Measurements from ENCODE around the gene PIR. TPM values are rescaled to one million over a fixed set of nuclear protein-coding genes. Genes with fewer than 3 reads are reported as not detected.
A peak's percentile ranks its signal among the peaks of the same experiment; 100 is the strongest.

The PIR gene
- not detected for polyA plus RNA-seq (2012; ENCODE audit: insufficient read depth, insufficient read length)

- no peak within 1 kb of the TSS for H3K4me3 ChIP-seq (ENCODE audit: low read length)
- no peak for DNase-seq (ENCODE audit: low read depth, low spot score)
Measured at GRCh38 chrX:15493118-15493962, at the start of gene PIR. TSS of gene PIR (minus strand) at chrX:15493333. CDS start at chrX:15491257, 2,076 bp downstream.

GRCh38 chrX:15530318-15530717 is 37.2 kb upstream of the PIR start:
- DNase-seq (ENCODE audit: low read depth, low spot score), result no peak

GRCh38 chrX:15529165-15529564 is 36.0 kb upstream of the PIR start:
- DNase-seq (ENCODE audit: low read depth, low spot score), result no peak
- H3K4me3 ChIP-seq (ENCODE audit: low read length), result no peak overlapping the region

More at GRCh38 chrX:15530318-15530717, 37.2 kb upstream of the PIR start:
- H3K4me3 ChIP-seq (ENCODE audit: low read length), result no peak overlapping the region

GRCh38 chrX:15525664-15526416 is 32.7 kb upstream of the PIR start:
- H3K4me3 ChIP-seq (ENCODE audit: low read length), result no peak overlapping the region
- no peak for DNase-seq (ENCODE audit: low read depth, low spot score)

- no peak for DNase-seq (ENCODE audit: low read depth, low spot score)
- H3K4me3 ChIP-seq (ENCODE audit: low read length), result no peak overlapping the region
Measured at GRCh38 chrX:15524417-15524816, 31.3 kb upstream of the PIR start.

GRCh38 chrX:15523088-15523487 is 30.0 kb upstream of the PIR start:
- DNase-seq (ENCODE audit: low read depth, low spot score), result no peak
- H3K4me3 ChIP-seq (ENCODE audit: low read length), result no peak overlapping the region

GRCh38 chrX:15522464-15522863 is 29.3 kb upstream of the PIR start:
- no peak for DNase-seq (ENCODE audit: low read depth, low spot score)
- no peak overlapping the region for H3K4me3 ChIP-seq (ENCODE audit: low read length)

GRCh38 chrX:15515931-15516330 is 22.8 kb upstream of the PIR start:
- no peak overlapping the region for H3K4me3 ChIP-seq (ENCODE audit: low read length)
- peak; percentile 1 for DNase-seq (ENCODE audit: low read depth, low spot score)

- no peak for DNase-seq (ENCODE audit: low read depth, low spot score)
- no peak overlapping the region for H3K4me3 ChIP-seq (ENCODE audit: low read length)
Measured at GRCh38 chrX:15514279-15514678, 21.1 kb upstream of the PIR start.

GRCh38 chrX:15512401-15512965 is 19.4 kb upstream of the PIR start:
- no peak for DNase-seq (ENCODE audit: low read depth, low spot score)
- H3K4me3 ChIP-seq (ENCODE audit: low read length), result no peak overlapping the region

GRCh38 chrX:15511563-15511962 is 18.4 kb upstream of the PIR start:
- no peak for DNase-seq (ENCODE audit: low read depth, low spot score)
- H3K4me3 ChIP-seq (ENCODE audit: low read length), result no peak overlapping the region

GRCh38 chrX:15509845-15510244 is 16.7 kb upstream of the PIR start:
- DNase-seq (ENCODE audit: low read depth, low spot score), result no peak
- H3K4me3 ChIP-seq (ENCODE audit: low read length), result no peak overlapping the region

- no peak for DNase-seq (ENCODE audit: low read depth, low spot score)
- no peak overlapping the region for H3K4me3 ChIP-seq (ENCODE audit: low read length)
Measured at GRCh38 chrX:15507005-15507404, 13.9 kb upstream of the PIR start.

GRCh38 chrX:15505101-15505500 is 12.0 kb upstream of the PIR start:
- no peak for DNase-seq (ENCODE audit: low read depth, low spot score)
- no peak overlapping the region for H3K4me3 ChIP-seq (ENCODE audit: low read length)

GRCh38 chrX:15504661-15505060 is 11.5 kb upstream of the PIR start:
- no peak for DNase-seq (ENCODE audit: low read depth, low spot score)
- H3K4me3 ChIP-seq (ENCODE audit: low read length), result no peak overlapping the region

- DNase-seq (ENCODE audit: low read depth, low spot score), result no peak
- H3K4me3 ChIP-seq (ENCODE audit: low read length), result no peak overlapping the region
Measured at GRCh38 chrX:15501506-15501905, 8.4 kb upstream of the PIR start.

- no peak within 1 kb of the TSS for H3K4me3 ChIP-seq (ENCODE audit: low read length)
- no peak for DNase-seq (ENCODE audit: low read depth, low spot score)
Measured at GRCh38 chrX:15500497-15500966, 7.4 kb upstream of the PIR start, which contains the start of gene BMX. TSS of gene BMX (plus strand) at chrX:15500807. CDS start at chrX:15508354, 7,547 bp downstream.

GRCh38 chrX:15499976-15500375 is 6.8 kb upstream of the PIR start:
- no peak for DNase-seq (ENCODE audit: low read depth, low spot score)

GRCh38 chrX:15498741-15499140 is 5.6 kb upstream of the PIR start:
- no peak for DNase-seq (ENCODE audit: low read depth, low spot score)

More at GRCh38 chrX:15499976-15500375, 6.8 kb upstream of the PIR start:
- H3K4me3 ChIP-seq (ENCODE audit: low read length), result no peak overlapping the region

GRCh38 chrX:15497865-15498264 is 4.7 kb upstream of the PIR start:
- DNase-seq (ENCODE audit: low read depth, low spot score), result peak; percentile 23

More at GRCh38 chrX:15498741-15499140, 5.6 kb upstream of the PIR start:
- no peak overlapping the region for H3K4me3 ChIP-seq (ENCODE audit: low read length)

More at GRCh38 chrX:15497865-15498264, 4.7 kb upstream of the PIR start:
- H3K4me3 ChIP-seq (ENCODE audit: low read length), result no peak overlapping the region
